GM23338 (cell line): ENCODE data around the gene IER2. TPM values are rescaled to one million over a fixed set of nuclear protein-coding genes. Genes with fewer than 3 reads are reported as not detected.

ENCODE experiments used
- ATAC-seq: fragments of 200-7000 bp; cut with Tn5 transposase; 3 replicates; pipeline ENCODE4 v1.9.1; 2020
- DNase-seq: peaks from one replicate; pipeline ENCODE4 v3.0.0-alpha.2; 2015; ENCODE audit warnings: low spot score
- H2AFZ ChIP-seq: fragments of 200-600 bp; sonication (generic); 2 replicates; pipeline ENCODE4 v1.8.0; 2016; ENCODE audit warnings: antibody characterized with exemption, mild to moderate bottlenecking, moderate library complexity
- H3F3A ChIP-seq: fragments of 200-600 bp; sonication (generic); replicated peaks from 2 replicates; pipeline ENCODE4 v1.8.0; 2017; ENCODE audit warnings: antibody characterized with exemption, mixed run types, low read depth
- H3K27ac ChIP-seq: fragments of 200-600 bp; sonication (generic); 2 replicates; pipeline ENCODE4 v1.6.1; 2016; ENCODE audit warnings: low read depth
- H3K27me3 ChIP-seq: fragments of 200-600 bp; sonication (generic); 2 replicates; pipeline ENCODE4 v1.8.0; 2016; ENCODE audit warnings: mild to moderate bottlenecking, mixed run types, moderate library complexity; ENCODE audit not compliant: insufficient read depth
- H3K36me3 ChIP-seq: fragments of 200-600 bp; sonication (generic); 2 replicates; pipeline ENCODE4 v1.8.0; 2016; ENCODE audit warnings: mild to moderate bottlenecking; ENCODE audit not compliant: insufficient read depth
- H3K4me1 ChIP-seq: fragments of 200-600 bp; sonication (generic); 2 replicates; pipeline ENCODE4 v1.8.0; 2016; ENCODE audit warnings: mild to moderate bottlenecking, moderate library complexity; ENCODE audit not compliant: insufficient read depth
- H3K4me2 ChIP-seq: fragments of 200-600 bp; sonication (generic); 2 replicates; pipeline ENCODE4 v1.7.1; 2017; ENCODE audit warnings: mixed run types
- H3K4me3 ChIP-seq: fragments of 200-600 bp; sonication (generic); 2 replicates; pipeline ENCODE4 v1.6.1; 2016; ENCODE audit warnings: mixed run types
- H3K79me2 ChIP-seq: fragments of 200-600 bp; sonication (generic); replicated peaks from 2 replicates; pipeline ENCODE4 v1.8.0; 2017; ENCODE audit warnings: mild to moderate bottlenecking; ENCODE audit not compliant: insufficient read depth
- H3K9me2 ChIP-seq: fragments of 200-600 bp; sonication (generic); 2 replicates; pipeline ENCODE4 v1.8.0; 2017; ENCODE audit not compliant: insufficient read depth
- H4K20me1 ChIP-seq: fragments of 200-600 bp; sonication (generic); replicated peaks from 2 replicates; pipeline ENCODE4 v1.8.0; 2017; ENCODE audit warnings: mild to moderate bottlenecking; ENCODE audit not compliant: insufficient read depth
- H3K27ac Mint-ChIP-seq: 2 replicates; pipeline ENCODE4 v1.8.0; 2020; ENCODE audit warnings: inconsistent platforms, mild to moderate bottlenecking, moderate library complexity, mixed read lengths
- H3K27me3 Mint-ChIP-seq: 3 replicates; pipeline ENCODE4 v1.8.0; 2022; ENCODE audit warnings: low read depth, mild to moderate bottlenecking, moderate library complexity, mixed read lengths, inconsistent platforms; ENCODE audit not compliant: insufficient read depth, poor library complexity
- H3K36me3 Mint-ChIP-seq: 3 replicates; pipeline ENCODE4 v1.8.0; 2021; ENCODE audit warnings: low read depth, mild to moderate bottlenecking, inconsistent platforms, moderate library complexity, mixed read lengths
- H3K4me1 Mint-ChIP-seq: 3 replicates; pipeline ENCODE4 v1.8.0; 2020; ENCODE audit warnings: mild to moderate bottlenecking, inconsistent platforms, mixed read lengths
- H3K4me3 Mint-ChIP-seq: 3 replicates; pipeline ENCODE4 v1.8.0; 2021; ENCODE audit warnings: moderate library complexity, mild to moderate bottlenecking, inconsistent platforms, mixed read lengths
- H3K9me3 Mint-ChIP-seq: 3 replicates; pipeline ENCODE4 v1.8.0; 2020; ENCODE audit warnings: moderate library complexity, mild to moderate bottlenecking, inconsistent platforms, mixed read lengths
- CREB1 ChIP-seq: fragments of 250-450 bp; sonication (Bioruptor Pico); IDR thresholded peaks from 2 replicates; pipeline ENCODE4 v1.5.0; 2020; ENCODE audit warnings: low read depth, mild to moderate bottlenecking, moderate library complexity
- CTCF ChIP-seq, 2 experiments: fragments of 200-600 bp in 1 of 2; sonication (generic) in 1 of 2; conservative IDR thresholded peaks; 2 replicates each; pipeline versions ENCODE4 v1.5.1 to v1.6.1; 2016 to 2017; ENCODE audit warnings: antibody characterized with exemption in 2 of 2, low read depth in 2 of 2, mild to moderate bottlenecking in 2 of 2, moderate library complexity in 1 of 2
- ETS1 ChIP-seq: IDR thresholded peaks from 2 replicates; pipeline ENCODE4 v1.6.1; 2016; ENCODE audit warnings: antibody characterized with exemption
- EZH2 ChIP-seq: fragments of 200-600 bp; sonication (generic); IDR thresholded peaks from one replicate; pipeline ENCODE4 v1.8.0; 2017; ENCODE audit warnings: antibody characterized with exemption, mild to moderate bottlenecking, low read depth; ENCODE audit not compliant: unreplicated experiment
- EZH2phosphoT487 ChIP-seq: fragments of 200-600 bp; sonication (generic); IDR thresholded peaks from one replicate; pipeline ENCODE4 v1.8.1; 2018; ENCODE audit warnings: antibody characterized with exemption; ENCODE audit not compliant: unreplicated experiment
- JUNB ChIP-seq: IDR thresholded peaks from one replicate; pipeline ENCODE4 v1.6.1; 2016; ENCODE audit warnings: antibody characterized with exemption; ENCODE audit not compliant: unreplicated experiment
- NANOG ChIP-seq: IDR thresholded peaks from 2 replicates; pipeline ENCODE4 v1.6.1; 2016; ENCODE audit warnings: antibody characterized with exemption, borderline replicate concordance
- POLR2AphosphoS5 ChIP-seq: IDR thresholded peaks from 2 replicates; pipeline ENCODE4 v1.6.1; 2016; ENCODE audit warnings: antibody characterized with exemption, low read depth
- REST ChIP-seq: IDR thresholded peaks from one replicate; pipeline ENCODE4 v1.6.1; 2018; ENCODE audit warnings: antibody characterized with exemption; ENCODE audit not compliant: unreplicated experiment
- STAT1 ChIP-seq: IDR thresholded peaks from one replicate; pipeline ENCODE4 v1.6.1; 2016; ENCODE audit warnings: antibody characterized with exemption; ENCODE audit not compliant: unreplicated experiment
- ZNF114 ChIP-seq: fragments of 250-450 bp; sonication (Bioruptor Pico); IDR thresholded peaks from 2 replicates; pipeline ENCODE4 v1.5.0; 2020; ENCODE audit warnings: mild to moderate bottlenecking, moderate library complexity
- ZNF331 ChIP-seq: fragments of 250-450 bp; sonication (Bioruptor Pico); IDR thresholded peaks from 2 replicates; pipeline ENCODE4 v1.5.0; 2020; ENCODE audit warnings: low read depth, mild to moderate bottlenecking, moderate library complexity
- ZNF462 ChIP-seq: fragments of 250-450 bp; sonication (Bioruptor Pico); IDR thresholded peaks from 2 replicates; pipeline ENCODE4 v1.5.0; 2020; ENCODE audit warnings: mild to moderate bottlenecking, moderate library complexity
- polyA plus RNA-seq: library from polyadenylated mRNA; unstranded; fragments of >200 nt; fragmentation: Nextera tagmentation; extraction: Ambion mirVana; gene quantifications from 2 replicates; pipeline ENCODE4 v1.2.1, GENCODE V29; 2016
- total RNA-seq: library from RNA; depleted of rRNA; stranded (reverse); fragments of >200 nt; shearing (Covaris generic); gene quantifications from 2 replicates; pipeline ENCODE4 v1.2.3, GENCODE V29; 2014

The IER2 gene
- total and polyA plus RNA-seq, 2 experiments from 2014 or later: 124 to 191 TPM

GRCh38 chr19:13190781-13191540, 40.8 kb downstream of the IER2 start:
- TF ChIP-seq ETS1 (no peak), CREB1 (CRISPR knock-in tag) (no peak), JUNB (no peak), ZNF462 (CRISPR knock-in tag) (no peak), POLR2AphosphoS5 (no peak), EZH2 (no peak), STAT1 (no peak), CTCF (conservative IDR thresholded peaks at IDR 0.05; ENCODE audit: low read depth in 2 of 2) (no peak), ZNF331 (CRISPR knock-in tag) (no peak), NANOG (no peak), EZH2phosphoT487 (no peak), ZNF114 (CRISPR knock-in tag) (no peak), REST (no peak)
- H3K36me3 ChIP-seq: no peaks in the 10 kb centered on the region
- H3K4me1 Mint-ChIP-seq: peaks cover 2% of the 10 kb centered on the region; the same call in 2 of the 3 replicates
- H3K4me1 ChIP-seq: no peaks in the 10 kb centered on the region; the same call in 1 of the 2 replicates
- peak overlapping the region; percentile 59 for H2AFZ ChIP-seq
- H3K9me2 ChIP-seq: no peaks in the 10 kb centered on the region
- no peak overlapping the region for H3K27ac Mint-ChIP-seq
- no peaks in the 10 kb centered on the region for H4K20me1 ChIP-seq
- H3K27me3 ChIP-seq: no peaks in the 10 kb centered on the region
- ATAC-seq (no peak), DNase-seq (no peak)
- H3K79me2 ChIP-seq: no peaks in the 10 kb centered on the region
- peaks cover 2% of the 10 kb centered on the region; the same call in 1 of the 3 replicates for H3K36me3 Mint-ChIP-seq
- no peak overlapping the region for H3K4me3 ChIP-seq
- H3K27ac ChIP-seq: no peak overlapping the region
- peaks cover 17% of the 10 kb centered on the region for H3K27me3 Mint-ChIP-seq
- H3K9me3 Mint-ChIP-seq: peaks cover 2% of the 10 kb centered on the region; the same call in 1 of the 3 replicates
- peaks cover 4% of the 10 kb centered on the region for H3F3A ChIP-seq
- no peak overlapping the region for H3K4me3 Mint-ChIP-seq
- no peak overlapping the region for H3K4me2 ChIP-seq
